Progenitor cell of endocrine pancreas (in vitro differentiated cells): ENCODE data around the gene PLA2R1. TPM values are rescaled to one million over a fixed set of nuclear protein-coding genes. Genes with fewer than 3 reads are reported as not detected.

Source experiments
- DNase-seq: peaks from one replicate; pipeline ENCODE4 v3.0.0; 2021; ENCODE audit warnings: low spot score; ENCODE audit not compliant: unreplicated experiment
- H3K27ac Mint-ChIP-seq: 2 replicates; pipeline ENCODE4 v1.8.0; 2021; ENCODE audit warnings: mild to moderate bottlenecking, moderate library complexity, mixed read lengths
- H3K27me3 Mint-ChIP-seq: 2 replicates; pipeline ENCODE4 v1.8.0; 2021; ENCODE audit warnings: mixed read lengths
- H3K36me3 Mint-ChIP-seq: 2 replicates; pipeline ENCODE4 v1.8.0; 2022; ENCODE audit warnings: mixed read lengths; ENCODE audit not compliant: insufficient read depth
- H3K4me1 Mint-ChIP-seq: 2 replicates; pipeline ENCODE4 v1.8.0; 2021; ENCODE audit warnings: low read depth, mixed read lengths
- H3K4me3 Mint-ChIP-seq: 2 replicates; pipeline ENCODE4 v1.8.0; 2021; ENCODE audit warnings: low read depth, mild to moderate bottlenecking, moderate library complexity, mixed read lengths
- H3K9me3 Mint-ChIP-seq: 2 replicates; pipeline ENCODE4 v1.8.0; 2021; ENCODE audit warnings: low read depth, mixed read lengths
- CTCF ChIP-seq: fragments of 200-600 bp; sonication (generic); IDR thresholded peaks from one replicate; pipeline ENCODE4 v1.5.0; 2021; ENCODE audit warnings: antibody characterized with exemption, mild to moderate bottlenecking; ENCODE audit not compliant: unreplicated experiment
- total RNA-seq: library from RNA; stranded (reverse); gene quantifications from 2 replicates; pipeline ENCODE4 v1.2.1, GENCODE V29; 2021

PLA2R1 gene
- total RNA-seq, 1 donor from 2014 or later: 1.3 TPM

GRCh38 chr2:159953136-159953823 is 109.1 kb downstream of the PLA2R1 start:
- no peak overlapping the region for H3K4me3 Mint-ChIP-seq
- no peaks in the 10 kb centered on the region for H3K36me3 Mint-ChIP-seq
- no peaks in the 10 kb centered on the region for H3K4me1 Mint-ChIP-seq
- no peaks in the 10 kb centered on the region for H3K9me3 Mint-ChIP-seq
- peaks cover 3% of the 10 kb centered on the region for H3K27me3 Mint-ChIP-seq
- no peak for DNase-seq
- H3K27ac Mint-ChIP-seq: no peak overlapping the region
- no peak for TF ChIP-seq CTCF

- Mint-ChIP-seq H3K27ac (no peak overlapping the region), H3K36me3 (no peaks in the 10 kb centered on the region), H3K4me1 (no peaks in the 10 kb centered on the region), H3K27me3 (peaks cover 3% of the 10 kb centered on the region), H3K4me3 (no peak overlapping the region), H3K9me3 (no peaks in the 10 kb centered on the region)
- TF ChIP-seq CTCF: no peak
- DNase-seq: no peak
These were observed 116.0 kb downstream of the PLA2R1 start for GRCh38 chr2:159946326-159946999.

GRCh38 chr2:159944874-159945273 is 117.5 kb downstream of the PLA2R1 start:
- no peaks in the 10 kb centered on the region for H3K9me3 Mint-ChIP-seq
- TF ChIP-seq CTCF: no peak
- no peaks in the 10 kb centered on the region for H3K36me3 Mint-ChIP-seq
- no peaks in the 10 kb centered on the region for H3K4me1 Mint-ChIP-seq
- H3K27ac Mint-ChIP-seq: no peak overlapping the region
- no peak for DNase-seq
- no peak overlapping the region for H3K4me3 Mint-ChIP-seq
- H3K27me3 Mint-ChIP-seq: peaks cover 3% of the 10 kb centered on the region

- H3K36me3 Mint-ChIP-seq: no peaks in the 10 kb centered on the region
- H3K27me3 Mint-ChIP-seq: no peaks in the 10 kb centered on the region
- no peaks in the 10 kb centered on the region for H3K9me3 Mint-ChIP-seq
- no peak overlapping the region for H3K4me3 Mint-ChIP-seq
- no peak overlapping the region for H3K27ac Mint-ChIP-seq
- no peak for DNase-seq
- H3K4me1 Mint-ChIP-seq: peaks cover 3% of the 10 kb centered on the region
- no peak for TF ChIP-seq CTCF
These were observed 120.3 kb downstream of the PLA2R1 start for GRCh38 chr2:159942146-159942545.

- Mint-ChIP-seq H3K27ac (no peak overlapping the region), H3K9me3 (no peaks in the 10 kb centered on the region), H3K27me3 (no peaks in the 10 kb centered on the region), H3K36me3 (no peaks in the 10 kb centered on the region), H3K4me3 (no peak overlapping the region), H3K4me1 (peaks cover 3% of the 10 kb centered on the region)
- no peak for TF ChIP-seq CTCF
- DNase-seq: no peak
These were observed 120.7 kb downstream of the PLA2R1 start for GRCh38 chr2:159941729-159942128.
